NT2/D1 (cell line): ENCODE measurements around the gene BDKRB2.

Experiments used
- SUZ12 ChIP-seq: IDR thresholded peaks from 2 replicates; pipeline ENCODE4 v1.6.1; 2011; ENCODE audit not compliant: insufficient read length, insufficient read depth; ENCODE audit errors: extremely low read depth
- YY1 ChIP-seq: IDR thresholded peaks from 2 replicates; pipeline ENCODE4 v1.6.1; 2011; ENCODE audit not compliant: insufficient read length, insufficient read depth
- ZNF274 ChIP-seq: IDR thresholded peaks from 2 replicates; pipeline ENCODE4 v1.6.1; 2011; ENCODE audit warnings: mild to moderate bottlenecking, low read depth, low read length

GRCh38 chr14:96178461-96179321 lies 25.9 kb upstream of the BDKRB2 start:
- no peak for TF ChIP-seq YY1
- no peak for TF ChIP-seq ZNF274
- no peak for TF ChIP-seq SUZ12
